ENCODE measurements around the gene STRN4.
A peak's percentile ranks its signal among the peaks of the same experiment; 100 is the strongest.

Gene STRN4

DNA sequence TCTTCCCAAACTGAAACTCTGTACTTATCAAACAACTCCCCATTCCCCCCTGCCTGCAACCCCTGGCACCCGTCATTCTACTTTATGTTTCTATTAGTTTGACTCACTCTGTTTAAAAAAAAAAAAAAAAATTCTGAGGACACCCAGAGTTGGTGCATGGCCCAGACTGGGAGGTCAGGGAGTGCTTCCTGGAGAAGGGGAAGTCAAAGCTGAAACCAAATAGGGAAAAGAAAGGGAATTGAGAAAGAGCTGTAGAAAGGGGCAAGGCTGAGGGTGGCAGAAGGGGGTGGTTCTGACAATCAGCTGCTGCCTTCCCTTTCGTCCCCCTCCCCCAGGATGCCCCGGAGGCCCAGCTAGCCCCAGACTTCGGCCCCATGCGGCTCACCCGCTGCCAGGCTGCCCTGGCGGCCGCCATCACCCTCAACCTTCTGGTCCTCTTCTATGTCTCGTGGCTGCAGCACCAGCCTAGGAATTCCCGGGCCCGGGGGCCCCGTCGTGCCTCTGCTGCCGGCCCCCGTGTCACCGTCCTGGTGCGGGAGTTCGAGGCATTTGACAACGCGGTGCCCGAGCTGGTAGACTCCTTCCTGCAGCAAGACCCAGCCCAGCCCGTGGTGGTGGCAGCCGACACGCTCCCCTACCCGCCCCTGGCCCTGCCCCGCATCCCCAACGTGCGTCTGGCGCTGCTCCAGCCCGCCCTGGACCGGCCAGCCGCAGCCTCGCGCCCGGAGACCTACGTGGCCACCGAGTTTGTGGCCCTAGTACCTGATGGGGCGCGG is 9.0 kb upstream of the STRN4 start:
- DNase-seq (ENCODE audit: low read depth) = peak; percentile 25
- TF ChIP-seq, protein P1, sequence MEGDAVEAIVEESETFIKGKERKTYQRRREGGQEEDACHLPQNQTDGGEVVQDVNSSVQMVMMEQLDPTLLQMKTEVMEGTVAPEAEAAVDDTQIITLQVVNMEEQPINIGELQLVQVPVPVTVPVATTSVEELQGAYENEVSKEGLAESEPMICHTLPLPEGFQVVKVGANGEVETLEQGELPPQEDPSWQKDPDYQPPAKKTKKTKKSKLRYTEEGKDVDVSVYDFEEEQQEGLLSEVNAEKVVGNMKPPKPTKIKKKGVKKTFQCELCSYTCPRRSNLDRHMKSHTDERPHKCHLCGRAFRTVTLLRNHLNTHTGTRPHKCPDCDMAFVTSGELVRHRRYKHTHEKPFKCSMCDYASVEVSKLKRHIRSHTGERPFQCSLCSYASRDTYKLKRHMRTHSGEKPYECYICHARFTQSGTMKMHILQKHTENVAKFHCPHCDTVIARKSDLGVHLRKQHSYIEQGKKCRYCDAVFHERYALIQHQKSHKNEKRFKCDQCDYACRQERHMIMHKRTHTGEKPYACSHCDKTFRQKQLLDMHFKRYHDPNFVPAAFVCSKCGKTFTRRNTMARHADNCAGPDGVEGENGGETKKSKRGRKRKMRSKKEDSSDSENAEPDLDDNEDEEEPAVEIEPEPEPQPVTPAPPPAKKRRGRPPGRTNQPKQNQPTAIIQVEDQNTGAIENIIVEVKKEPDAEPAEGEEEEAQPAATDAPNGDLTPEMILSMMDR (IDR thresholded peaks at IDR 0.05; ENCODE audit: control insufficient read depth, insufficient read depth, low read depth, low read length, missing control alignments) = no peak
- no peak overlapping the region for H3K4me3 ChIP-seq (ENCODE audit: control insufficient read depth, low read depth, low read length)

GRCh38 chr19:46753420-46754155 is 7.3 kb upstream of the STRN4 start:
- TF ChIP-seq, protein P1 (IDR thresholded peaks at IDR 0.05; ENCODE audit: control insufficient read depth, insufficient read depth, low read depth, low read length, missing control alignments) = peak; percentile 48
- no peak overlapping the region for H3K4me3 ChIP-seq (ENCODE audit: control insufficient read depth, low read depth, low read length)
- DNase-seq (ENCODE audit: low read depth) = no peak

DNA sequence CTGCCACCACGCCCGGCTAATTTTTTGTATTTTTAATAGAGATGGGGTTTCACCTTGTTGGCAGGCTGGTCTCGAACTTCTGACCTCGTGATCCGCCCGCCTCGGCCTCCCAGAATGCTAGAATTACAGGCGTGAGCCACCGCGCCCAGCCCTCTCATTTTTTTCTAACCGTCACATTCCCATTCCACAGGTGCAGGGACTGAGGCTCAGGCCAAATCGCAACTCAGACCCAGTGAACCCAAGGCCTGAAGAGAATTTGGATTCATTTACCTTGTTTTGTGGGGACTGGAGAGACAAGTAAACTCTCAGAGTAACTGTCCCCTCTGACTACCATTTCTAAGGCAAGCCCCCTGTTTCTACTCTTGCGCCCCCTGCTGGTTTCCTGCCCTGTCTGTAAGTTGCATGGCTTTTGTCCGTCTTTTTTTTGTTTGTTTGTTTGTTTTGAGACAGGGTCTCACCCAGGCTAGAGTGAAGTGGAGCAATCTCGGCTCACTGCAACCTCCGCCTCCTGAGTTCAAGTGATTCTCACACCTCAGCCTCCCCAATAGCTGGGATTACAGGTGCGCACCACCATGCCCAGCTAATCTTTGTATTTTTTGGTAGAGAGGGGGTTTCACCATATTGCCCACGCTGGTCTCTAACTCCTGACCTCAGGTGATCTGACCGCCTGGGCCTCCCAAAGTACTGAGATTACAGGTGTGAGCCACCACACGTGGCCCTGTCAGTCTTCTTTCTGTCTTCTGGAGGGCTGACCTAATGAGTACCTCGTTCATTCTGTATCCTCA is 2.3 kb upstream of the STRN4 start:
- no peak overlapping the region for H3K4me3 ChIP-seq (ENCODE audit: control insufficient read depth, low read depth, low read length)
- TF ChIP-seq, protein P1 (IDR thresholded peaks at IDR 0.05; ENCODE audit: control insufficient read depth, insufficient read depth, low read depth, low read length, missing control alignments) = peak; percentile 79
- no peak for DNase-seq (ENCODE audit: low read depth)

DNA sequence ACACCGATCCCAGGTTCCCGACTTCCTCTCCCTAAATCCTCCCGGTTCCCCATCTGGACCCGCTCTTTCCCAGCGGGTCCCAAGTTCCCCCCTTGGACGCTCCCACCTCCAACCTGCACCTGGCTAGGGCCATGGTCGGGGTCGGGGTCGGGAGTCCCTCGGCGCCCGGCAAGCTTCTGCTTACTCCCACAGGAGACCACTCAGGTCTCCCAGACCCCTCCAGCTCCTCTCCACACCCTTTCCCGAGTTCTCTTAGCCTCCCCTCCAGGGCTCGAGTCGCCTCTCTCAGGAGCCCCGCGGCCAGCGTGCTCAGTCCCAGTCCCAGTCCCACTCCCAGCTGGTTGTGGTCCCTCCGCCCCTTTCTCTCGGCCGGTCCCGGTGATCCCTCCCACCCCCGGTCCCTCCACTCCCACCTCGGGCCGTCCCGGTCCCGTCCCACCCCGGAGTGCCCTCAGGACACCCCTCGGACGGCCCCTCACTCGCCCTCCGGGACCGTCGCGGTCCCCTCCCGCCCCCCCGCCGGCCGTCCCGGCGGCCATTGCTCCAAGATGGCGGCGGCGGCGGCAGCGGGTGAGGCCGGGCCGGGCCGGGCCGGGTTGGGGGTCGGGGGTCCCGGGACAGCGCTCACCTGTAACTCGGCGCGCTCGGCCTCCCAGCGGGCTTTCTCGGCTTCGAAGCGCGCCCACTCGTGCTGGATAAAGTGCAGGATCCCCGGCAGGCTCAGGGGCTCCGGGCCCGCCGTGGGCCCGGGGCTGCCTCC is 549 bp downstream of the STRN4 start, which contains the start of gene FKRP:
Gene FKRP, plus strand, starts transcription at position 537 of the 760 bp plus-strand sequence. CDS start 9,394 bp downstream, outside the sequence.
- no peak for DNase-seq (ENCODE audit: low read depth)
- TF ChIP-seq, protein P1 (IDR thresholded peaks at IDR 0.05; ENCODE audit: control insufficient read depth, insufficient read depth, low read depth, low read length, missing control alignments) = no peak

DNA sequence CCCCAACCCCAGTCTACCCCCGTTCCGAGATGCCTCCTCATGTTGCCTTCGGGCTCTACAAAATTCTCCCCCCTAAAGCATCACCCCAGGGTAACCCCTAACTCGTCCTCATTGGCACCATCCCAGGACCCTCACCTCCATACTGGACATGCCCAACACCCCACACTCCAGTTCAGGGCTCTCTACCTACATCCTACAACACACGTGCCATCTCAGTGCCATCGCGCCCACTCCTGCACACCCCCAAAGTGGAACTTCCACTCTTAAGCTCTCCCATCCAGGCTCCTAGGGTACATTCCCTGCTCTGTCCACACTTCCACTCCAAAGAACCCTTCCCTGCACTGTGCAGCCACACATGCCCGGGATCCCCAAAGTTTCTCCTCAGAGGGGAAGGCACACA is 1.2 kb downstream of the STRN4 start:
- peak overlapping the region; percentile 96 for H3K4me3 ChIP-seq (ENCODE audit: control insufficient read depth, low read depth, low read length)
- TF ChIP-seq, protein P1 (IDR thresholded peaks at IDR 0.05; ENCODE audit: control insufficient read depth, insufficient read depth, low read depth, low read length, missing control alignments) = no peak
- no peak for DNase-seq (ENCODE audit: low read depth)

More for the DNA sequence above, 549 bp downstream of the STRN4 start, which contains the start of gene FKRP:
- H3K4me3 ChIP-seq (ENCODE audit: control insufficient read depth, low read depth, low read length) = peak within 1 kb of the TSS; percentile 96

Measured in AG09309 (cell line).